ENCODE measurements around the gene WNK2. TPM values are rescaled to one million over a fixed set of nuclear protein-coding genes. Genes with fewer than 3 reads are reported as not detected.

WNK2 gene
- polyA plus RNA-seq, 1 donor = 80.4 TPM

GRCh38 chr9:93303258-93303771, 119.4 kb downstream of the WNK2 start:
- Histone ChIP-seq H3K27me3 (ENCODE audit: control insufficient read depth, insufficient read depth, low read length) (no peaks in the 10 kb centered on the region), H3K4me3 (ENCODE audit: low read length) (no peak overlapping the region), H3K36me3 (ENCODE audit: control insufficient read depth, insufficient read depth, low read length) (peaks cover 30% of the 10 kb centered on the region), H3K9me3 (ENCODE audit: control insufficient read depth, low read depth, low read length) (no peaks in the 10 kb centered on the region), H3K27ac (ENCODE audit: low read length) (no peak overlapping the region), H3K4me1 (ENCODE audit: control insufficient read depth, insufficient read depth, low read length) (peaks cover 19% of the 10 kb centered on the region)
- no CpG with 5 or more reads among the region's 11 CpGs for WGBS (ENCODE audit: insufficient coverage, low lambda C conversion rate)
- no peak for DNase-seq

GRCh38 chr9:93303806-93304573, 120.1 kb downstream of the WNK2 start:
- DNase-seq = no peak
- Histone ChIP-seq H3K36me3 (ENCODE audit: control insufficient read depth, insufficient read depth, low read length) (peaks cover 34% of the 10 kb centered on the region), H3K4me3 (ENCODE audit: low read length) (no peak overlapping the region), H3K9me3 (ENCODE audit: control insufficient read depth, low read depth, low read length) (no peaks in the 10 kb centered on the region), H3K4me1 (ENCODE audit: control insufficient read depth, insufficient read depth, low read length) (peaks cover 12% of the 10 kb centered on the region), H3K27me3 (ENCODE audit: control insufficient read depth, insufficient read depth, low read length) (no peaks in the 10 kb centered on the region), H3K27ac (ENCODE audit: low read length) (no peak overlapping the region)
- WGBS (ENCODE audit: insufficient coverage, low lambda C conversion rate) = 100% methylated on average over 1 of the region's 19 CpGs

DNA sequence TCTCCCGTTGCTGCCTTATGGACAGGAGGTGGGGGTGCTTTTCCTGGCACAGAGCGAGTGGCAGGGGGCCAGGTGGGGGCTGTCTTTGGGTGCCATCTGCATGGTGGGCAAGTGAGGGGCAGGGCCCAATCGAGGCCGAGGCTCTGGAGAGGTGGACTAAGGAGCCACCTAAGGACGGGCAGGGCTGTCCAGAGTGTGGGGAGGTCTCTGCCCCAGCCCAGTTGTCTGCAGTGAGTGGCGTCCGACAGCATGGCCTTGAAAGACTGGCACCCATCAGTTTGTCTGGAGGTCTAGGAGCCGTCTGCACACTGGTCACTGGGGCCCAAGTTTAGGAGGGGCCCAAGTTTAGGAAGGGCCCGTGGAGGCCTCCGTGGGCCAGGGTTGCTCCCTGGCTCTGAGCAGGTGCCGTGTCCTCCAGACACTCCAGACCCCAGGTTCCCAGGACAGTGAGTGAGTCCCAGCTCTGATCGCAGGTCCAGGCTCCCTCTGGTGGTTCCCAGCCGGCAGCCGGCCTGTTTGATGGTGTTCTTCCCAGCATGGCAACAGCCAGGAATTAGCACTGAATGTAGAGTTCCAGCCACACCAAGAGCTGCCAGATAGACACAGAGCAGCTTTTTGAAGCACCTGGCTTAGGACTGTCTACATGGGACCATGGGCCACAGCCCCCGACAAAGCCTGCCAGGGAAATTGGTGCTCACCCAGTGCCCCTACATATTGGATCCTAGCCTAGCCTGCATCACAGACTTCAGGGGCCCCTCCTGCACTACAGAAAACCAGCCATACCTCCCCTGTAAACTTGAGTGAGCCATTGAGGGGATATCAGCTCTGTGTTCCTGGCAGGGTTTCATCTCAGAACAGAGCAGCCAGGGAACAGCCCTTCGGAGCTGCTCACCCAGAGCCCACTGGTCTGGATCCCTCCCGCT, 120.9 kb downstream of the WNK2 start:
- H3K36me3 ChIP-seq (ENCODE audit: control insufficient read depth, insufficient read depth, low read length) = peaks cover 35% of the 10 kb centered on the region
- no CpG with 5 or more reads among the region's 17 CpGs for WGBS (ENCODE audit: insufficient coverage, low lambda C conversion rate)
- H3K27ac ChIP-seq (ENCODE audit: low read length) = no peak overlapping the region
- DNase-seq = peak; percentile 40 to 42
- no peaks in the 10 kb centered on the region for H3K27me3 ChIP-seq (ENCODE audit: control insufficient read depth, insufficient read depth, low read length)
- H3K4me3 ChIP-seq (ENCODE audit: low read length) = no peak overlapping the region
- H3K4me1 ChIP-seq (ENCODE audit: control insufficient read depth, insufficient read depth, low read length) = peaks cover 6% of the 10 kb centered on the region
- no peaks in the 10 kb centered on the region for H3K9me3 ChIP-seq (ENCODE audit: control insufficient read depth, low read depth, low read length)

DNA sequence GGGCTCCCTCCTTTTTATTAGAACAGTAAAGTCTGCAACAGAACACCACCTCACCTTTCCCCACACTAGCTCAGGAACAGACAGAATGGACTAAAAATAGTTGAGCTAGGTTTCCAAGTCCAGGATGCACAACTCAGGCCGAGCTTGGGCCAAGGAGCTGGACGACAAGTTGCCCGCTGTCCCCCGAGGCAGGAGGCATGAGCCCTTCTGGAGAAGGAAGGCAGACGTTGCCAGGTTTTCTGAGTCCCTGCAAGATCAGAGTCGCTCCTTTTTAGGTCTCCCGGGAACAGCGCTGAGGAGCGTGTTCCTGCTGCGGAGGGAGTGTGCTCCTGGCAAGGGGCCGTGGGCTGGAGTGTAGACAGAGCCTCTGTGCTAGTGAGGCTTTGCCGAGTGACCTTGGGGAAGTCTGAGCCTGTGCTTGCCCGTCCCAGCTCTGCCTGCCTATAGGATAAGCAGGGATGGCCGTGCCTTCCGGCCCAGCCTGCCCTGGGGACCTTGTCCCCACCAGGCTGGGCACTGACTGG, 121.6 kb downstream of the WNK2 start:
- no peaks in the 10 kb centered on the region for H3K9me3 ChIP-seq (ENCODE audit: control insufficient read depth, low read depth, low read length)
- no peak for DNase-seq
- H3K4me1 ChIP-seq (ENCODE audit: control insufficient read depth, insufficient read depth, low read length) = peaks cover 1% of the 10 kb centered on the region
- no CpG with 5 or more reads among the region's 15 CpGs for WGBS (ENCODE audit: insufficient coverage, low lambda C conversion rate)
- no peak overlapping the region for H3K4me3 ChIP-seq (ENCODE audit: low read length)
- peaks cover 38% of the 10 kb centered on the region for H3K36me3 ChIP-seq (ENCODE audit: control insufficient read depth, insufficient read depth, low read length)
- H3K27ac ChIP-seq (ENCODE audit: low read length) = no peak overlapping the region
- H3K27me3 ChIP-seq (ENCODE audit: control insufficient read depth, insufficient read depth, low read length) = no peaks in the 10 kb centered on the region

GRCh38 chr9:93306081-93306480, 122.1 kb downstream of the WNK2 start:
- Histone ChIP-seq H3K4me1 (ENCODE audit: control insufficient read depth, insufficient read depth, low read length) (no peaks in the 10 kb centered on the region), H3K27me3 (ENCODE audit: control insufficient read depth, insufficient read depth, low read length) (no peaks in the 10 kb centered on the region), H3K4me3 (ENCODE audit: low read length) (no peak overlapping the region), H3K9me3 (ENCODE audit: control insufficient read depth, low read depth, low read length) (no peaks in the 10 kb centered on the region), H3K36me3 (ENCODE audit: control insufficient read depth, insufficient read depth, low read length) (peaks cover 38% of the 10 kb centered on the region), H3K27ac (ENCODE audit: low read length) (no peak overlapping the region)
- WGBS (ENCODE audit: insufficient coverage, low lambda C conversion rate) = 100% methylated on average over 2 of the region's 9 CpGs
- DNase-seq = no peak

DNA sequence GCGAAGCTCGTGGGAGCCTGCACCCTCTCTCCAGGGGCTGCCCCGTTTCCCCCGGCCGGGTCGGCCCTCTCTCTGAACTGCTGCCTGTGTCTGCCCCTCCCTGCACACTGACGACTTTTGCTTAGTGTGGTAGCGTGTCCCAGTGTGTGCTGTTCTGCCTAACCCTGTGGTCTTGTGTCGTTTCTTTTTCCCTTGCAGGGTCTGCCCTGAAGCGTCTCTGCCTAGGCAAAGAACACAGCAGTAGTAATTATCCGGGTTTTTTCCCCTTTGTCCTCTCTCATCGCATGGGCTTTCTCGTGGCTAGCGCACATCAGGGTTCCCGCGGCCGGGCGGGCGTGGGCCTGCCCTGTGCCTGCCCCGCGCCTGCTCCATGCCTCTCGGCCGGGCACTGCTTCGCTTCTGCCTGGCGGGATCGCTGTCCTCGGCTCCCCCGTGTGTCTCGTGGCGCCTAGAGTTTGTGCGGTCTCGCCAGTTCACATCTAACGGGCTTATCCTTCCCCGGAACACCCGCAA, 122.7 kb downstream of the WNK2 start:
- Histone ChIP-seq H3K27ac (ENCODE audit: low read length) (no peak overlapping the region), H3K27me3 (ENCODE audit: control insufficient read depth, insufficient read depth, low read length) (no peaks in the 10 kb centered on the region), H3K36me3 (ENCODE audit: control insufficient read depth, insufficient read depth, low read length) (peaks cover 34% of the 10 kb centered on the region), H3K9me3 (ENCODE audit: control insufficient read depth, low read depth, low read length) (no peaks in the 10 kb centered on the region), H3K4me3 (ENCODE audit: low read length) (no peak overlapping the region), H3K4me1 (ENCODE audit: control insufficient read depth, insufficient read depth, low read length) (no peaks in the 10 kb centered on the region)
- no peak for DNase-seq
- no CpG with 5 or more reads among the region's 35 CpGs for WGBS (ENCODE audit: insufficient coverage, low lambda C conversion rate)

DNA sequence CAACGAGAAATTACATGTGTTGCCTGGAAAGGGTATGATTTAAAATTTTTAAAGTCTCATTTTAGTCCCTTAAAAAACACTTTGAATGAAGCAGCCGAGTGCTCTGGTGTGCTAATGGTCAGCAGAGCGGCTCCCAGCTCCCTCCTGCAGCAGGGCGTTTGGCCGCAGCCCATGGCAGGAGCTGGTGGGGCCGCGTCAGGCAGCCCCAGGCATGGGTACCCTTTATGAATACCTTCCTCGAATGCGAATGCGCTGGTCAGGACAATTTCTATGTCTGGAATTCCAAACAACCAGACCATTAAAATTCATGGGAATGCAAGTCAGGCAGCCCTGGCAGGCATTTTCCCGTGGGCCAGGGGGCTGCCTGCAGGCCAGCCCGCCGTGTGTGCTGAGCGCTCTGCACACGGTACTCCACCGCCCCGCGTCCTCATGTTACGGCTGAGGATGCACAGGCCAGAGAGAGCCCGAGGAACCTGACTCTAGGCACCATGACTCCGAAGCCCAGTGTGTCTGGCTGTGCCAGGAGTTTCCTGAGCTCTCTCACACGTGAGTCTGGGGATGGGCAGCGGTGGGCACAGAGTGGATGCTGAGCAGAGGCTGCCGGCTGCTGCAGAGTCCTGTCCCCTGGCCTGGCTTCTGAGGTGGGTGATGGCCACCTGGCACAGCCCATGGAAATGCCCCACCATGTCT, 123.7 kb downstream of the WNK2 start:
- no peak overlapping the region for H3K4me3 ChIP-seq (ENCODE audit: low read length)
- H3K27ac ChIP-seq (ENCODE audit: low read length) = no peak overlapping the region
- no peaks in the 10 kb centered on the region for H3K27me3 ChIP-seq (ENCODE audit: control insufficient read depth, insufficient read depth, low read length)
- H3K36me3 ChIP-seq (ENCODE audit: control insufficient read depth, insufficient read depth, low read length) = peaks cover 34% of the 10 kb centered on the region
- WGBS (ENCODE audit: insufficient coverage, low lambda C conversion rate) = no CpG with 5 or more reads among the region's 24 CpGs
- peaks cover 4% of the 10 kb centered on the region for H3K4me1 ChIP-seq (ENCODE audit: control insufficient read depth, insufficient read depth, low read length)
- no peaks in the 10 kb centered on the region for H3K9me3 ChIP-seq (ENCODE audit: control insufficient read depth, low read depth, low read length)
- no peak for DNase-seq

DNA sequence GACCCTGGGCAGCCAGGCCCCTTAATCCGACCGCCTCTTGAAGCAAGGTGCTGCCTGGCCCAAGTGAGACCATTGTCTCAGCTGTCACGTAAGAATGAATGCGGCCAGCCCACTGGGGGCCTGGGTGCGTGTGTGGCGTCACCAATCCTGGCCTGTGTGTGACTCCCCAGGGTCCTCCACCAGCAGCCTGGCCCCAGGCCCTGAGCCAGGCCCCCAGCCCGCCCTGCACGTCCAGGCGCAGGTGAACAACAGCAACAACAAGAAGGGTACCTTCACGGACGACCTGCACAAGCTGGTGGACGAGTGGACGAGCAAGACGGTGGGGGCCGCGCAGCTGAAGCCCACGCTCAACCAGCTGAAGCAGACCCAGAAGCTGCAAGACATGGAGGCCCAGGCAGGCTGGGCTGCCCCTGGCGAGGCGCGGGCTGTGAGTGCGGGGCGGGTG, 124.2 kb downstream of the WNK2 start:
- peaks cover 7% of the 10 kb centered on the region for H3K4me1 ChIP-seq (ENCODE audit: control insufficient read depth, insufficient read depth, low read length)
- H3K27ac ChIP-seq (ENCODE audit: low read length) = no peak overlapping the region
- H3K27me3 ChIP-seq (ENCODE audit: control insufficient read depth, insufficient read depth, low read length) = no peaks in the 10 kb centered on the region
- H3K4me3 ChIP-seq (ENCODE audit: low read length) = no peak overlapping the region
- H3K36me3 ChIP-seq (ENCODE audit: control insufficient read depth, insufficient read depth, low read length) = peaks cover 34% of the 10 kb centered on the region
- no CpG with 5 or more reads among the region's 22 CpGs for WGBS (ENCODE audit: insufficient coverage, low lambda C conversion rate)
- DNase-seq = no peak
- no peaks in the 10 kb centered on the region for H3K9me3 ChIP-seq (ENCODE audit: control insufficient read depth, low read depth, low read length)

GRCh38 chr9:93308676-93309075, 124.7 kb downstream of the WNK2 start:
- peaks cover 7% of the 10 kb centered on the region for H3K4me1 ChIP-seq (ENCODE audit: control insufficient read depth, insufficient read depth, low read length)
- peaks cover 31% of the 10 kb centered on the region for H3K36me3 ChIP-seq (ENCODE audit: control insufficient read depth, insufficient read depth, low read length)
- DNase-seq = no peak
- H3K27ac ChIP-seq (ENCODE audit: low read length) = no peak overlapping the region
- no CpG with 5 or more reads among the region's 7 CpGs for WGBS (ENCODE audit: insufficient coverage, low lambda C conversion rate)
- no peak overlapping the region for H3K4me3 ChIP-seq (ENCODE audit: low read length)
- H3K9me3 ChIP-seq (ENCODE audit: control insufficient read depth, low read depth, low read length) = no peaks in the 10 kb centered on the region
- H3K27me3 ChIP-seq (ENCODE audit: control insufficient read depth, insufficient read depth, low read length) = no peaks in the 10 kb centered on the region
